Measurements from ENCODE around the gene WDR41.

DNA sequence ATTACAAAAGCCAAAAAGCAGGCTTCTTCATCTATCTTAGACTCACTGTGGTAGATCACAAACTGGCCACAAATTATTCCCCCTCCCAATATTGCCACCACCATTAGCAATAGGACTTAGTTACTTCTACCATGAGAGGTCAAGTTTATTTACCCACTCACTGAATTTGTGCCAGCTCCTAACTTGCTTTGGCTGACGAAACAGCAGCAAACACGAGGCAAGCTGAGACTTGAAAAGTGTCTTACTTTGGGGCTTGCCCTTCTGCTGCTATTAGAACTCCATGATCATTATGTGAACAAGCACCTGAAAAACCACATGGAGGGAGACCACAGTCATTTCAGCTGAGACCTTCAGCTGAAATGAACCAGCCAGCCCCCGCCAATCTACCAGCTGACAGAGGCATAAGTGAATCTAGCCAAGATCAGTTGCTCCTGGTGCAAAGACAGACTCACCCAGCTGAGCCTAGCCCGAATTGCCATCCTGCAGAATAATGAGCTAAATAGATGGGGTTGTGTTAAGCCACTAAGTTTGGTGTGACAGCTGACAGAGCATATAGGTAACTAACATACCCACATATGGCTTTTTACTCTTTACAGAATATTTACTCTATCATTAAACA is 5.7 kb downstream of the WDR41 start:
- TF ChIP-seq, protein P1, sequence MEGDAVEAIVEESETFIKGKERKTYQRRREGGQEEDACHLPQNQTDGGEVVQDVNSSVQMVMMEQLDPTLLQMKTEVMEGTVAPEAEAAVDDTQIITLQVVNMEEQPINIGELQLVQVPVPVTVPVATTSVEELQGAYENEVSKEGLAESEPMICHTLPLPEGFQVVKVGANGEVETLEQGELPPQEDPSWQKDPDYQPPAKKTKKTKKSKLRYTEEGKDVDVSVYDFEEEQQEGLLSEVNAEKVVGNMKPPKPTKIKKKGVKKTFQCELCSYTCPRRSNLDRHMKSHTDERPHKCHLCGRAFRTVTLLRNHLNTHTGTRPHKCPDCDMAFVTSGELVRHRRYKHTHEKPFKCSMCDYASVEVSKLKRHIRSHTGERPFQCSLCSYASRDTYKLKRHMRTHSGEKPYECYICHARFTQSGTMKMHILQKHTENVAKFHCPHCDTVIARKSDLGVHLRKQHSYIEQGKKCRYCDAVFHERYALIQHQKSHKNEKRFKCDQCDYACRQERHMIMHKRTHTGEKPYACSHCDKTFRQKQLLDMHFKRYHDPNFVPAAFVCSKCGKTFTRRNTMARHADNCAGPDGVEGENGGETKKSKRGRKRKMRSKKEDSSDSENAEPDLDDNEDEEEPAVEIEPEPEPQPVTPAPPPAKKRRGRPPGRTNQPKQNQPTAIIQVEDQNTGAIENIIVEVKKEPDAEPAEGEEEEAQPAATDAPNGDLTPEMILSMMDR (conservative IDR thresholded peaks at IDR 0.05; ENCODE audit: low read length): no peak
- TF ChIP-seq EZH2phosphoT487 (IDR thresholded peaks at IDR 0.05; ENCODE audit: borderline replicate concordance): no peak
